Neural progenitor cell (in vitro differentiated cells): Measurements from ENCODE around the gene B3GALT4. TPM values are rescaled to one million over a fixed set of nuclear protein-coding genes. Genes with fewer than 3 reads are reported as not detected.
A peak's percentile ranks its signal among the peaks of the same experiment; 100 is the strongest.

Experiments
- DNase-seq: peaks from one replicate; pipeline ENCODE4 v3.0.0-alpha.2; 2016; ENCODE audit warnings: low spot score
- H2AFZ ChIP-seq: fragments of 200-600 bp; sonication (generic); replicated peaks from 2 replicates; pipeline ENCODE4 v1.6.1; 2016; ENCODE audit warnings: antibody characterized with exemption
- H3F3A ChIP-seq: fragments of 200-600 bp; sonication (generic); 2 replicates; pipeline ENCODE4 v1.6.1; 2016; ENCODE audit warnings: antibody characterized with exemption, low read depth
- H3K27ac ChIP-seq: fragments of 200-600 bp; sonication (generic); 2 replicates; pipeline ENCODE4 v1.5.1; 2016; ENCODE audit warnings: mild to moderate bottlenecking
- H3K27me3 ChIP-seq: fragments of 200-600 bp; sonication (generic); 2 replicates; pipeline ENCODE4 v1.6.1; 2016; ENCODE audit warnings: mild to moderate bottlenecking, moderate library complexity
- H3K36me3 ChIP-seq: fragments of 200-600 bp; sonication (generic); 2 replicates; pipeline ENCODE4 v1.5.1; 2016
- H3K4me1 ChIP-seq: fragments of 200-600 bp; sonication (generic); 2 replicates; pipeline ENCODE4 v1.6.1; 2016; ENCODE audit warnings: mixed run types
- H3K4me2 ChIP-seq: fragments of 200-600 bp; sonication (generic); 2 replicates; pipeline ENCODE4 v1.6.1; 2016
- H3K4me3 ChIP-seq: fragments of 200-600 bp; sonication (generic); 2 replicates; pipeline ENCODE4 v1.5.1; 2016
- H3K79me2 ChIP-seq: fragments of 200-600 bp; sonication (generic); 2 replicates; pipeline ENCODE4 v1.6.1; 2016; ENCODE audit warnings: low read depth
- H3K9ac ChIP-seq: fragments of 200-600 bp; sonication (generic); 2 replicates; pipeline ENCODE4 v1.6.1; 2016
- H3K9me3 ChIP-seq: fragments of 200-600 bp; sonication (generic); 2 replicates; pipeline ENCODE4 v1.5.1; 2016; ENCODE audit warnings: low read depth
- H4K20me1 ChIP-seq: fragments of 200-600 bp; sonication (generic); 2 replicates; pipeline ENCODE4 v1.6.1; 2016; ENCODE audit warnings: low read depth
- H3K27ac Mint-ChIP-seq: 3 replicates; pipeline ENCODE4 v1.8.0; 2021; ENCODE audit warnings: mixed read lengths
- H3K27me3 Mint-ChIP-seq: 2 replicates; pipeline ENCODE4 v1.8.0; 2022; ENCODE audit warnings: low read depth, mild to moderate bottlenecking, inconsistent platforms, moderate library complexity, mixed read lengths; ENCODE audit not compliant: insufficient read depth
- H3K36me3 Mint-ChIP-seq: 3 replicates; pipeline ENCODE4 v1.8.0; 2021; ENCODE audit warnings: mixed read lengths
- H3K4me1 Mint-ChIP-seq: 3 replicates; pipeline ENCODE4 v1.8.0; 2021; ENCODE audit warnings: mixed read lengths
- H3K4me3 Mint-ChIP-seq: 3 replicates; pipeline ENCODE4 v1.8.0; 2021; ENCODE audit warnings: mild to moderate bottlenecking, moderate library complexity, mixed read lengths
- H3K9me3 Mint-ChIP-seq: 3 replicates; pipeline ENCODE4 v1.8.0; 2020; ENCODE audit warnings: mixed read lengths
- EZH2 ChIP-seq: fragments of 200-600 bp; sonication (generic); IDR thresholded peaks from 2 replicates; pipeline ENCODE4 v1.6.1; 2017; ENCODE audit warnings: antibody characterized with exemption, mild to moderate bottlenecking, moderate library complexity
- EZH2phosphoT487 ChIP-seq: fragments of 200-600 bp; sonication (generic); IDR thresholded peaks from 2 replicates; pipeline ENCODE4 v1.6.1; 2017; ENCODE audit warnings: antibody characterized with exemption
- total RNA-seq: library from RNA; depleted of rRNA; stranded (reverse); fragments of >200 nt; gene quantifications from 2 replicates; pipeline ENCODE4 v1.2.3, GENCODE V29; 2015; ENCODE audit warnings: low replicate concordance
- TF ChIP-seq, protein P1 (sequence below): fragments of 200-600 bp; sonication (generic); IDR thresholded peaks from 2 replicates; pipeline ENCODE4 v1.5.1; 2017; ENCODE audit warnings: antibody characterized with exemption, mild to moderate bottlenecking

B3GALT4 gene
- total RNA-seq, 1 donor from 2014 or later, result 1.1 TPM

DNA sequence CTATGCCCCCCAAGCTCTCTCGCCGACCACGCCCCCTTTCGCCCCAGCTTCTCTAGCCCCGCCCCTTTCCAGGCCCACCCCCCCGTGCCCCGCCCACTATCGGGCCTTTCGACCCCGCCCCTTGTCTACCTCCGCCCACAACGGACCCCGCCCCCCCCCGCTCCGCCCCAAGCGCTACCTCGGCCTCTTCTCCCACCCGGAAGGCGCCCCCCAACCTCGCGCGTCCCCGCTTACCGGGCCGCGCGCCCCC lies 40.4 kb downstream of the B3GALT4 start:
- peaks cover 17% of the 10 kb centered on the region for H3K27me3 ChIP-seq
- H3K79me2 ChIP-seq, result peaks cover 38% of the 10 kb centered on the region
- H3K4me2 ChIP-seq, result peak overlapping the region; percentile 65
- TF ChIP-seq EZH2, result no peak
- no peak for TF ChIP-seq EZH2phosphoT487
- TF ChIP-seq, protein P1, sequence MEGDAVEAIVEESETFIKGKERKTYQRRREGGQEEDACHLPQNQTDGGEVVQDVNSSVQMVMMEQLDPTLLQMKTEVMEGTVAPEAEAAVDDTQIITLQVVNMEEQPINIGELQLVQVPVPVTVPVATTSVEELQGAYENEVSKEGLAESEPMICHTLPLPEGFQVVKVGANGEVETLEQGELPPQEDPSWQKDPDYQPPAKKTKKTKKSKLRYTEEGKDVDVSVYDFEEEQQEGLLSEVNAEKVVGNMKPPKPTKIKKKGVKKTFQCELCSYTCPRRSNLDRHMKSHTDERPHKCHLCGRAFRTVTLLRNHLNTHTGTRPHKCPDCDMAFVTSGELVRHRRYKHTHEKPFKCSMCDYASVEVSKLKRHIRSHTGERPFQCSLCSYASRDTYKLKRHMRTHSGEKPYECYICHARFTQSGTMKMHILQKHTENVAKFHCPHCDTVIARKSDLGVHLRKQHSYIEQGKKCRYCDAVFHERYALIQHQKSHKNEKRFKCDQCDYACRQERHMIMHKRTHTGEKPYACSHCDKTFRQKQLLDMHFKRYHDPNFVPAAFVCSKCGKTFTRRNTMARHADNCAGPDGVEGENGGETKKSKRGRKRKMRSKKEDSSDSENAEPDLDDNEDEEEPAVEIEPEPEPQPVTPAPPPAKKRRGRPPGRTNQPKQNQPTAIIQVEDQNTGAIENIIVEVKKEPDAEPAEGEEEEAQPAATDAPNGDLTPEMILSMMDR, result no peak
- Mint-ChIP-seq H3K27me3 (peaks cover 10% of the 10 kb centered on the region), H3K4me1 (peaks cover 67% of the 10 kb centered on the region), H3K9me3 (no peaks in the 10 kb centered on the region), H3K4me3 (peak overlapping the region; percentile 86), H3K27ac (no peak overlapping the region), H3K36me3 (peaks cover 24% of the 10 kb centered on the region)
- no peaks in the 10 kb centered on the region for H3K9me3 ChIP-seq
- H3F3A ChIP-seq, result peaks cover 67% of the 10 kb centered on the region
- no peak for DNase-seq
- H3K27ac ChIP-seq, result peak overlapping the region; percentile 65
- no peak overlapping the region for H3K9ac ChIP-seq
- H4K20me1 ChIP-seq, result peaks cover 23% of the 10 kb centered on the region
- no peaks in the 10 kb centered on the region for H3K36me3 ChIP-seq
- no peak overlapping the region for H2AFZ ChIP-seq
- H3K4me1 ChIP-seq, result peaks cover 31% of the 10 kb centered on the region
- H3K4me3 ChIP-seq, result peak overlapping the region; percentile 77

DNA sequence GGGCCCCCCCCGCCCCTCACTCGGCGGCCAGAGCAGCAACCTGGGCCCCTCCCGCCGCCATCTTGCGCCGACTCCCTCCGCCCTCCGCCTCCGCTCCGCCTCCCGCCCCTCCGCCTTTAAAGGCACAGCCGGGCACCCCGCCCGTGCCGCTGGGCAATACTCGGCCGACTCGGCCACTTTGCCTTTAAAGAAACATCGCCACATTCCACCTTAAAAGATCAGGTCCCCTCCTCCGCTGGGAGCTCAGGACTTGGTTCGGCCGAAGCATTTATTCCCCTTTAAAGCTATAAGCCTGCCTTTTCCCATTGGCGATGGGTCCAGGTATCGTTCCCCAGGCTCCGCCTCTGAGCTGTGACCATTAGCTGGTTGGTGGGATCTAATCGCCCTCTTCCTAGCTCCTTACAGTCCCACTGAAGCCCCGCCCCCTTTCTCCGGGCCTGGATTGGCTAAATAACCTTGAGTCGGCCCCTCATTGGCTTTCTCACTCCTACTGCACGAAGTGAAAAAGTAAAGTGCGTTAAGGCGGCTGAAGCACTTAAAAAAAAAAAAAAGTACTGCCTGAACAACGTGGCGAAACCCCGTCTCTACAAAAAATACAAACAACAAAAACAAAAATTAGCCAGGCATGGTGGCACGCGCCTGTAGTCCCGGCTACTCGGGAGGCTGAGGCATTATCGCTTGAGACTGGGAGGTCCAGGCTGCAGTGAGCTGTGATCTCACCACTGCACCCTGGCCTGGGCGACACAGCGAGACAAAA lies 40.9 kb downstream of the B3GALT4 start, which contains the start of gene ZBTB22:
Gene ZBTB22, minus strand, starts transcription at position 76 of the 757 bp plus-strand sequence. CDS start 828 bp downstream, outside the sequence.
- no peaks in the 10 kb centered on the region for H3K9me3 Mint-ChIP-seq
- Histone ChIP-seq H3K79me2 (peaks cover 41% of the 10 kb centered on the region), H3K27me3 (peaks cover 12% of the 10 kb centered on the region), H3F3A (peaks cover 62% of the 10 kb centered on the region), H3K4me2 (peak within 1 kb of the TSS; percentile 71), H3K4me3 (peak within 1 kb of the TSS; percentile 77), H2AFZ (peak within 1 kb of the TSS; percentile 75), H3K4me1 (peaks cover 28% of the 10 kb centered on the region), H3K36me3 (no peaks in the 10 kb centered on the region), H3K27ac (peak within 1 kb of the TSS; percentile 65), H4K20me1 (peaks cover 21% of the 10 kb centered on the region), H3K9ac (no peak within 1 kb of the TSS), H3K9me3 (no peaks in the 10 kb centered on the region)
- H3K4me1 Mint-ChIP-seq, result peaks cover 62% of the 10 kb centered on the region
- no peak for TF ChIP-seq EZH2phosphoT487
- TF ChIP-seq, protein P1, result no peak
- no peak for TF ChIP-seq EZH2
- H3K27me3 Mint-ChIP-seq, result peaks cover 7% of the 10 kb centered on the region
- peak; percentile 99 for DNase-seq
- peaks cover 24% of the 10 kb centered on the region for H3K36me3 Mint-ChIP-seq
- H3K27ac Mint-ChIP-seq, result peak within 1 kb of the TSS; percentile 98
- peak within 1 kb of the TSS; percentile 98 for H3K4me3 Mint-ChIP-seq

DNA sequence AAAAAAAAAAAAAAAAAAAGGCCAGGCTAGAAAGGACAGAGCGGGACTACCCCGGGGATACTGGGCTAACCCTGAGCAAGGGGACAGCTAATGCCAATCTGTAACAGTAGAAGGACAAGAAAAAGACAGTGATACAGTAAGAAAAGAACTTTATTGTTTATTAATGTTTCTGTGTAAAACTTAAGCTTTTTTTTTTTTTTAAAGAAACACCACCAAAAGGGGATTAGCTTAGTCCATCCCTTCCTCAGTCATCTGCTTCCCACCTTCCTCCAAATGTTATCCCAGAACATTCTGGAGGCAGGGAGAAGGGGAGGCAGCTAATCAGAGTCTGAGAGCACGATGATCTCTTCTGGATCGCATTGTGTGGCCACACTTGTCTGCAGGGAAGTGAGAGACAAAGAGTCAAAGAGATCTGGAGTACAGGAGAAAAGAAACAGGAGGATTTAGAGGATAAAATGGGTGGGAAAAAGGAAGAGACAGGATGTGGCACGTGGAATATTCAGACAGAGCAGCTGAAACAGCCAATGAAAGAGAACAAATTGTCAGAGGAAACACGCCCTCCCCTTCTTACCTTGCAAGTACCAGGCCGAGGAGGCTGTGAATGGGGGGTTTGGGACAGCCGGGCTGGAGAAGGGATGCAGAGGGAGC lies 41.6 kb downstream of the B3GALT4 start:
- Histone ChIP-seq H3K9ac (no peak overlapping the region), H3K4me2 (peak overlapping the region; percentile 71), H3K9me3 (no peaks in the 10 kb centered on the region), H3K4me3 (peak overlapping the region; percentile 77), H3K27ac (peak overlapping the region; percentile 65), H4K20me1 (peaks cover 21% of the 10 kb centered on the region), H3F3A (peaks cover 60% of the 10 kb centered on the region), H2AFZ (no peak overlapping the region), H3K27me3 (peaks cover 5% of the 10 kb centered on the region), H3K36me3 (no peaks in the 10 kb centered on the region), H3K4me1 (peaks cover 28% of the 10 kb centered on the region), H3K79me2 (peaks cover 41% of the 10 kb centered on the region)
- Mint-ChIP-seq H3K36me3 (peaks cover 24% of the 10 kb centered on the region), H3K9me3 (no peaks in the 10 kb centered on the region), H3K27ac (no peak overlapping the region), H3K4me3 (peak overlapping the region; percentile 98), H3K27me3 (peaks cover 6% of the 10 kb centered on the region), H3K4me1 (peaks cover 62% of the 10 kb centered on the region)
- TF ChIP-seq EZH2phosphoT487 (no peak), EZH2 (no peak)
- TF ChIP-seq, protein P1, result no peak
- no peak for DNase-seq
